CD4-positive, CD25-positive, alpha-beta regulatory T cell (primary cell): ENCODE data around the gene CIDEB. TPM values are rescaled to one million over a fixed set of nuclear protein-coding genes. Genes with fewer than 3 reads are reported as not detected.
A peak's percentile ranks its signal among the peaks of the same experiment; 100 is the strongest.

Experiments used
- ATAC-seq, 2 donors: fragments of 150-1000 bp; cut with Tn5 transposase; one replicate each; pipeline ENCODE4 v1.10.0; 2021; ENCODE audit warnings: low read depth in 2 of 2, moderate number of reproducible peaks in 2 of 2, moderate library complexity in 1 of 2
- DNase-seq, 3 donors: peaks; one replicate each; pipeline versions ENCODE4 v3.0.0 to v3.0.0-alpha.2; 2012 to 2022; ENCODE audit warnings: mixed read lengths in 1 of 3
- H3K27ac ChIP-seq: one replicate; pipeline ENCODE4 v1.7.0; 2013; ENCODE audit warnings: mild to moderate bottlenecking, low read length; ENCODE audit not compliant: insufficient read depth, poor library complexity, severe bottlenecking
- H3K27me3 ChIP-seq: one replicate; pipeline ENCODE4 v1.7.0; 2013; ENCODE audit warnings: low read length; ENCODE audit not compliant: control insufficient read depth, insufficient read depth
- H3K36me3 ChIP-seq: one replicate; pipeline ENCODE4 v1.7.0; 2013; ENCODE audit warnings: mild to moderate bottlenecking, low read length, moderate library complexity; ENCODE audit not compliant: control insufficient read depth, insufficient read depth
- H3K4me1 ChIP-seq: 2 replicates; pipeline ENCODE4 v1.7.0; 2013; ENCODE audit warnings: mild to moderate bottlenecking, low read length; ENCODE audit not compliant: insufficient read depth, control insufficient read depth, poor library complexity, severe bottlenecking
- H3K4me3 ChIP-seq: one replicate; pipeline ENCODE4 v1.7.0; 2013; ENCODE audit warnings: low read depth, mild to moderate bottlenecking, low read length, moderate library complexity
- H3K9me3 ChIP-seq, 2 experiments: 1 replicate in 1 of 2; 2 replicates in 1 of 2; pipeline ENCODE4 v1.7.0; 2013; ENCODE audit warnings: low read length in 2 of 2, mild to moderate bottlenecking in 1 of 2, moderate library complexity in 1 of 2; ENCODE audit not compliant: control insufficient read depth in 2 of 2
- H3K27ac Mint-ChIP-seq, 3 donors: one replicate each; pipeline ENCODE4 v1.8.0; 2020 to 2022; ENCODE audit warnings: mild to moderate bottlenecking in 3 of 3, mixed read lengths in 3 of 3, moderate library complexity in 2 of 3
- H3K27me3 Mint-ChIP-seq: one replicate; pipeline ENCODE4 v1.8.0; 2022; ENCODE audit warnings: mild to moderate bottlenecking, mixed read lengths
- H3K36me3 Mint-ChIP-seq: one replicate; pipeline ENCODE4 v1.8.0; 2020; ENCODE audit warnings: mixed read lengths
- H3K4me1 Mint-ChIP-seq, 4 donors: one replicate each; pipeline ENCODE4 v1.8.0; 2020 to 2022; ENCODE audit warnings: mixed read lengths in 4 of 4, mild to moderate bottlenecking in 1 of 4
- H3K4me3 Mint-ChIP-seq, 4 donors: one replicate each; pipeline ENCODE4 v1.8.0; 2020 to 2022; ENCODE audit warnings: mild to moderate bottlenecking in 4 of 4, mixed read lengths in 4 of 4, moderate library complexity in 3 of 4
- H3K9me3 Mint-ChIP-seq, 7 donors: one replicate each; pipeline ENCODE4 v1.8.0; 2020 to 2022; ENCODE audit warnings: mixed read lengths in 7 of 7, mild to moderate bottlenecking in 3 of 7, moderate library complexity in 2 of 7
- polyA plus RNA-seq, 4 donors: library from polyadenylated mRNA; unstranded; fragments of 300-500 nt; fragmentation: Illumina TruSeq; gene quantifications; one replicate each; pipeline ENCODE4 v1.2.3, GENCODE V29; 2021
- total RNA-seq: library from RNA; stranded (reverse); gene quantifications from one replicate; pipeline ENCODE4 v1.2.3, GENCODE V29; 2022

The CIDEB gene
- total and polyA plus RNA-seq, 5 donors from 2014 or later: 8.9 to 13.6 (median 10.3) TPM

DNA sequence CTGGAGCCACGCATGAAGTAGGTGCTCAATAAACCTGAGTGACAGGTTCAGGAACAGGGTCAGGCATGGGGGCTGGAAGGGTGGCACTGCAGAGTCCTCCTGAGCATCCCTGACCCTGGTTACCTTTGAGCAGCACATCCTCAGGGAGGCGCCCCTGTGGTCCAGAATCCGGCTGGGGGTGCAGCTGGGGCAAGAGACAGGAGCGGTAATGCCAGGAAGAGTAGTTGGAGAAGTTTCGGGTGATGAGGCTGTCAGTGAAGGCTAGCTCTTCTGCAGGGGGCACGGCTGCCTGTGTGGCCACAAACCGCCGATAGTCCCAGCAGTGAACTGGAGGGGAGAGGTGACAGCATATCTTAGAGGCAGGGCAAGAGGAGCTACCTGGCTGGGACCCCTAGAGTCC lies 38.4 kb downstream of the CIDEB start:
- no peaks in the 10 kb centered on the region for H3K27me3 Mint-ChIP-seq
- H3K4me3 Mint-ChIP-seq: peak overlapping the region; percentile 39 to 95 (median 78)
- Histone ChIP-seq H3K36me3 (peaks cover 26% of the 10 kb centered on the region), H3K4me3 (no peak overlapping the region), H3K27ac (no peak overlapping the region), H3K4me1 (peaks cover 29% of the 10 kb centered on the region), H3K27me3 (no peaks in the 10 kb centered on the region), H3K9me3 (no peaks in the 10 kb centered on the region)
- no peaks in the 10 kb centered on the region for H3K9me3 Mint-ChIP-seq
- ATAC-seq: no peak
- no peak for DNase-seq
- H3K36me3 Mint-ChIP-seq: peaks cover 20% of the 10 kb centered on the region
- H3K4me1 Mint-ChIP-seq: peaks cover 22 to 46% (median 30%) of the 10 kb centered on the region in 4 donors
- peak overlapping the region in 2 of 3 donors; percentile 31 to 49 for H3K27ac Mint-ChIP-seq

DNA sequence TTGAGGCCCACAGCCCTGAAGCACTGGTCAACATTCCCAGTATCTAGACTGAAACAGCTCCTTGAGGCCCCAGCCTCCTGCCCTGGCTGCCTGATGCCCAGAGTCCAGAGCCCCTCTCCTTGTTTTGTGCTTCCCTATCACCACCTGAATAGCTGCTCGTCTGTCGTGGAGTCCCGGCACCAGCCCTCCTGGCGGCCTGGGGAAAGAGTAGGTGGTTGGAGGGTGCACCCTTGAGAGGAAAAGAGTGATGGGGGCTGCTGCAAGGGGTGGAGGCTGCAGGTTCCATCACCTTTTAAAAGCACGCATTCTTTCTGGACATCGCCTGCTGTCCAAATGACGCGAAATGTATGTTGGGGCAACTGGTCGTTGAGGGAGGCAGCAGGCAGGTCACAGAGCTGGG lies 39.6 kb downstream of the CIDEB start:
- peaks cover 20% of the 10 kb centered on the region for H3K36me3 Mint-ChIP-seq
- ATAC-seq: no peak
- H3K4me3 Mint-ChIP-seq: no peak overlapping the region
- no peaks in the 10 kb centered on the region for H3K9me3 Mint-ChIP-seq
- Histone ChIP-seq H3K4me3 (no peak overlapping the region), H3K4me1 (peaks cover 20% of the 10 kb centered on the region), H3K9me3 (no peaks in the 10 kb centered on the region), H3K36me3 (peaks cover 26% of the 10 kb centered on the region), H3K27ac (no peak overlapping the region), H3K27me3 (no peaks in the 10 kb centered on the region)
- H3K27ac Mint-ChIP-seq: peak overlapping the region in 1 of 3 donors; percentile 49
- H3K4me1 Mint-ChIP-seq: peaks cover 11 to 34% (median 20%) of the 10 kb centered on the region in 4 donors
- H3K27me3 Mint-ChIP-seq: no peaks in the 10 kb centered on the region
- no peak for DNase-seq

DNA sequence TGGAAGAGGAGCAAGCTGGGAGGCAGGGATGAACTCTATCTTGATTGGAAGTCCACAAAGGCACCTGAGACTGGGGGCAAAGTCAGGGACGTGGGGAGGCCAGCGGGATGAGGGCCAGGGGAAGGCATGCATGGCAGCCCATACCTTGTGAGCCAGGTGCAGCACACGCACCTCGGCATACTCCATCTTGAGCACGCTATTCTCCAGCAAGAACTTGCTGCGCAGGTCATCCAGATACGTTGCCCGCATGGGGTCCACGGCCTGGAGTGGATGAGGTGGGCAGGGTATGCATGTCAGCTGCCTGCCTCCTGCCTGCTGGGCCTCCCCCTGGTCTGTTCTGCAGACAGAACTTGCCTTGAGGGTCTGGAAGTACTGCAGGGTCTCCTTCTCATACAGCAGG lies 40.3 kb downstream of the CIDEB start:
- no peak for DNase-seq
- Mint-ChIP-seq H3K36me3 (peaks cover 22% of the 10 kb centered on the region), H3K4me1 (peaks cover 11 to 29% (median 17%) of the 10 kb centered on the region in 4 donors), H3K4me3 (peak overlapping the region in 3 of 4 donors; percentile 2 to 66 (median 22)), H3K27ac (peak overlapping the region in 2 of 3 donors; percentile 75 to 96), H3K27me3 (no peaks in the 10 kb centered on the region), H3K9me3 (no peaks in the 10 kb centered on the region)
- H3K27ac ChIP-seq: no peak overlapping the region
- peaks cover 26% of the 10 kb centered on the region for H3K36me3 ChIP-seq
- H3K27me3 ChIP-seq: no peaks in the 10 kb centered on the region
- H3K4me3 ChIP-seq: no peak overlapping the region
- ATAC-seq: no peak
- peaks cover 15% of the 10 kb centered on the region for H3K4me1 ChIP-seq
- no peaks in the 10 kb centered on the region for H3K9me3 ChIP-seq

DNA sequence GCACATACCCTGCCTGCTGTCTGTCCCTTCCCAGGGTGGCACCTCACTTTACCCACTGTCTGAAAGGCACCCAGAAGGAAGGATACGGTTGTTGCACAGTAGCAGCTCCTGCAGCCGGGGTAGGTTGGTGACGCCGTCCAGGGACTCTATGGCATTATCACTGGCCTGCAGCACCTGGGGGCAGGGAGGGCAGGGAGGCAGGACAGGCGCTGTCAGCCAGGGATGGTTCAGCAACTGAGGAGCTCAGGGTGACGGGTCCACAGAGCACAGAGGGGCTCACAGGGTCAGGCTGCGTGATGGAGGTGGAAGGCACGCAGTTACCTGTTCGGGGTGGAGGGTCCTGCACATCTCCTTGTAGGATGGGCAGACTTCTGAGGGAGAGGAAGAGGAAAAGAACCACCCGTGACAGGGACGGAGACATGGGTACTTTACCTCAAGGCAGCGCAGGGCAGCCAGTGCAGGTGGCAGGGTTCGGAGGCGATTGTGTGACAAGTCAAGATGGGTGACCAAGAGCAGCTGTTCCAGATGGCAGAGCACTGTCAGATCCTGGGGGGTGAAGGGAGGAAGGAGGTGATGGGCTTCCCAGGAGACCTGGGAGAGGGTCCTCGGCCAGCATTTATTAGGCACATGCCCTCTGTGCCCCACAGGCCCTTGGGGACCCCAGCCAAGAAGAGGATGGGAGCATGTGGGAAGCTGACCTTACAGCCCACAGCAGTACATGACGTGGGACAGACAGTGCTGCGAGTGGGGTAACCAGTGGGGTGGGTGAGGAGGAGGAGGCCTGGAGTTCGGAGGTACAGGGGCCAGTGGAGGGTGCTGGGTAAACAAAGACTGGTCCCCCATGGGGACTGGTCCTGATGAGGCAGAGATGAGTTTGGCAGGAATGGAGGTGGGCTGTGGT lies 41.2 kb downstream of the CIDEB start:
- Histone ChIP-seq H3K36me3 (peaks cover 26% of the 10 kb centered on the region), H3K4me3 (no peak overlapping the region), H3K27ac (no peak overlapping the region), H3K27me3 (no peaks in the 10 kb centered on the region), H3K9me3 (no peaks in the 10 kb centered on the region), H3K4me1 (peaks cover 8% of the 10 kb centered on the region)
- peak overlapping the region in 2 of 3 donors; percentile 75 to 96 for H3K27ac Mint-ChIP-seq
- H3K4me3 Mint-ChIP-seq: peak overlapping the region in 2 of 4 donors; percentile 24 to 66
- H3K27me3 Mint-ChIP-seq: no peaks in the 10 kb centered on the region
- no peaks in the 10 kb centered on the region for H3K9me3 Mint-ChIP-seq
- no peak for ATAC-seq
- H3K4me1 Mint-ChIP-seq: peaks cover 6 to 20% (median 8%) of the 10 kb centered on the region in 4 donors
- no peak for DNase-seq
- H3K36me3 Mint-ChIP-seq: peaks cover 25% of the 10 kb centered on the region

DNA sequence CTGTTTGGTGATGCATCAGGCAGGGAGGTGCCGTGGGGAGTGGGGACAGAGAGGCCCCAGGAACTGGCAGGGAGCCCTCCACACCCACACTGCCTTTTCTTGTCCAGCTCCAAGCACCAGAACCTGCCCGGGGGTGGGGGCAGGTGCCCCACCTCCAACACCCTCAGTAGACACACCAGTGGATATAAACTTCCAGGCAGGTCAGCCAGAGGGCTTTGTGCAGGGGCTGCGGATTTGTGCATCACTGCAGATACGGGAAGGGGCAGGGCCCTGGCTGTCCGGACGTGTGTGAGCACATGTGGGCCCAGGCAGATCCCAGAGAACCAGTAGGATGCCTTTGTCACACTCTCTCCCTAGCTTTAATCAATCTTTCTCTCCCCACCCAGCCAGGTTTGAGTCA lies 43.5 kb downstream of the CIDEB start:
- Histone ChIP-seq H3K4me3 (no peak overlapping the region), H3K9me3 (no peaks in the 10 kb centered on the region), H3K4me1 (no peaks in the 10 kb centered on the region), H3K36me3 (peaks cover 26% of the 10 kb centered on the region), H3K27me3 (no peaks in the 10 kb centered on the region), H3K27ac (no peak overlapping the region)
- H3K27me3 Mint-ChIP-seq: no peaks in the 10 kb centered on the region
- H3K36me3 Mint-ChIP-seq: peaks cover 29% of the 10 kb centered on the region
- no peaks in the 10 kb centered on the region for H3K9me3 Mint-ChIP-seq
- DNase-seq (no peak), ATAC-seq (no peak)
- H3K4me1 Mint-ChIP-seq: peaks cover 0 to 7% (median 0%) of the 10 kb centered on the region in 4 donors
- H3K4me3 Mint-ChIP-seq: no peak overlapping the region
- H3K27ac Mint-ChIP-seq: peak overlapping the region in 1 of 3 donors; percentile 85

DNA sequence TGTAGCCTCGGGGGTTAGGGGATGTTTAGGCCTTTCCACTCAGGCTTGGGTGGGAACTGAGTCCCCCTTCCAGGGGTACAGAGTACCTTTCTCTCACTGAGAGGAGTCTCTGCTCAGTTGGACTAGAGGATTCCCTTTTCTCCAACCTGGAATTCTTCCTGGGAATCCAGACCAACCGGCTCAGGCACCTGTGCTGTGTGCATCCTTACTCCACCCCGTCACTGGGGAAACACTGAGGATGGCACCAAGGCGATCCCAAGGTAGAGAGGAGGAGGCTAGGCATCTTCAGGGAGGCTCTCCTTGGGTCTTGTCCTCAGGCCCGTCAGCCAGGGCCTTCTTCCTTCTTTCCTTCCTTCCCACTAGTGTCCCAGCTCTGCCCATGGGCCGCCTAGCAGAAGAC lies 43.9 kb downstream of the CIDEB start:
- H3K9me3 Mint-ChIP-seq: no peaks in the 10 kb centered on the region
- ATAC-seq: no peak
- Histone ChIP-seq H3K27me3 (no peaks in the 10 kb centered on the region), H3K4me1 (no peaks in the 10 kb centered on the region), H3K27ac (no peak overlapping the region), H3K9me3 (no peaks in the 10 kb centered on the region), H3K4me3 (no peak overlapping the region), H3K36me3 (peaks cover 21% of the 10 kb centered on the region)
- H3K36me3 Mint-ChIP-seq: peaks cover 29% of the 10 kb centered on the region
- H3K4me1 Mint-ChIP-seq: peaks cover 0 to 7% (median 0%) of the 10 kb centered on the region in 4 donors
- DNase-seq: no peak
- H3K4me3 Mint-ChIP-seq: no peak overlapping the region
- H3K27me3 Mint-ChIP-seq: no peaks in the 10 kb centered on the region
- H3K27ac Mint-ChIP-seq: no peak overlapping the region

DNA sequence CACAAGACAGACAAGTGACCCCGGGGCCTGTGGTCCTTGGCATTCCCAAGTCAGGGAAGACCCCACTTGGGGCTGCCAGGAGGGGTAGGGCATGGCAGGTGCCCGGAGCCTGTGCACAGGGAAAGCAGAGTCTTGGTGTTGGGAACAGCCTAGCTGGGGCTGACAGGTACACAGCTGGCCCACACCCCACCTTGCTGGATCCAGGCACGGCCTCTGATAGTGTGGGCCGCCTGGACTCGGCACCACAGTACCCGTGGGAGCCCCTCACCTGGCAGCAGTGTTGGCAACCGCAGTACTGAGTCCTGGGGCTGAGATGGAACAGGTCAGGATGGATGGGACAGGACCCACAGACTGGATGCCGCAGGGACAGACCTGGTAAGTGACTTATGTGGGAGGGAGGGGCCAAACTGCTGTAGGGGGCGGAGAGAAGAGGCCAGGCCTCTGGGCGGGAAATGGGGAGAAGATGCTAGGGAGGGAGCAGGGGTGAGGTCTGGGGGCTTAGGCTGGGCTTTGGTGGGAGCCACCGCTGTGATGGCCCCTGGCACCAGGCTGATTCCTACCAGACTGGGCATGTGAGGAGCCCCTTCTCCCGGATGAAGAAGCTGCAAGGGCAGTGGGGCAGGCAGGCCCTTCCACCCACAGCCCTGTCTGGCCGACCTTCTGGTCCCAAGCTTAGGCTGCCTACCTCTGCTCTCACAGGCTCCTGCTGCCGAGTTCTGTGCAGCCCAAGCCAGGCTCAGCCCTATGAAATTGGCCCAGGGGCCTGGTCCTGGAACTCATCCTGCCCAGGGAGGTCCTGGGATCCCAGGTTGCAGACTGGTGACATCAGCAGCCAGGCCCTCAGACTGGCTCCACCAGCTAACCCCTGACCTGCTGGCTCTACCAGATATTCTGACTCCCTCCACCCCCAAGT lies 44.7 kb downstream of the CIDEB start, which contains the start of gene TGM1:
TSS of gene TGM1 (minus strand) at position 357 of the 913 bp plus-strand sequence. CDS start 825 bp downstream, outside the sequence.
- H3K27ac Mint-ChIP-seq: no peak within 1 kb of the TSS
- H3K36me3 Mint-ChIP-seq: peaks cover 29% of the 10 kb centered on the region
- H3K36me3 ChIP-seq: peaks cover 19% of the 10 kb centered on the region
- H3K9me3 ChIP-seq: no peaks in the 10 kb centered on the region
- ATAC-seq: no peak
- no peaks in the 10 kb centered on the region for H3K27me3 ChIP-seq
- no peak for DNase-seq
- H3K4me1 Mint-ChIP-seq: peaks cover 0 to 7% (median 0%) of the 10 kb centered on the region in 4 donors
- no peak within 1 kb of the TSS for H3K4me3 ChIP-seq
- no peaks in the 10 kb centered on the region for H3K9me3 Mint-ChIP-seq
- H3K27me3 Mint-ChIP-seq: no peaks in the 10 kb centered on the region
- H3K4me1 ChIP-seq: no peaks in the 10 kb centered on the region
- no peak within 1 kb of the TSS for H3K27ac ChIP-seq
- H3K4me3 Mint-ChIP-seq: peak within 1 kb of the TSS in 1 of 4 donors; percentile 48
